ENCODE results near the gene PERM1.
A peak's percentile ranks its signal among the peaks of the same experiment; 100 is the strongest.
"Not testable (repeated sequence)": the region's sequence is repeated elsewhere in the genome, so short reads cannot be mapped to it uniquely, and the experiment has no call there.

PERM1 gene

GRCh38 chr1:998995-999724, 17.3 kb upstream of the PERM1 start:
- DNase-seq (ENCODE audit: low spot score) (no peak), FAIRE-seq (no peak)

- DNase-seq (ENCODE audit: low spot score) = no peak
- no peak for FAIRE-seq
Measured at GRCh38 chr1:998745-998994, 16.8 kb upstream of the PERM1 start.

- no peak for FAIRE-seq
- no peak for DNase-seq (ENCODE audit: low spot score)
Measured at GRCh38 chr1:997993-998744, 16.3 kb upstream of the PERM1 start.

GRCh38 chr1:997713-997992, 15.8 kb upstream of the PERM1 start:
- DNase-seq (ENCODE audit: low spot score) (no peak), FAIRE-seq (no peak)

- no peak for FAIRE-seq
- no peak for DNase-seq (ENCODE audit: low spot score)
Measured at GRCh38 chr1:996851-997712, 15.2 kb upstream of the PERM1 start.

GRCh38 chr1:995665-996633, 14.1 kb upstream of the PERM1 start:
- FAIRE-seq (no peak), DNase-seq (ENCODE audit: low spot score) (no peak)

GRCh38 chr1:994546-994945, 12.7 kb upstream of the PERM1 start:
- not testable (repeated sequence) for DNase-seq (ENCODE audit: low spot score); FAIRE-seq

GRCh38 chr1:993379-993995, 11.6 kb upstream of the PERM1 start:
- DNase-seq (ENCODE audit: low spot score) (no peak), FAIRE-seq (no peak)

GRCh38 chr1:992362-992761, 10.5 kb upstream of the PERM1 start:
- no peak for FAIRE-seq
- no peak for DNase-seq (ENCODE audit: low spot score)

GRCh38 chr1:991895-992294, 10.0 kb upstream of the PERM1 start:
- DNase-seq (ENCODE audit: low spot score) (no peak), FAIRE-seq (no peak)

GRCh38 chr1:991275-991674, 9.4 kb upstream of the PERM1 start:
- not testable (repeated sequence) for DNase-seq (ENCODE audit: low spot score); FAIRE-seq

GRCh38 chr1:988061-988460, 6.2 kb upstream of the PERM1 start:
- FAIRE-seq; DNase-seq (ENCODE audit: low spot score): not testable (repeated sequence)

GRCh38 chr1:985126-985525, 3.2 kb upstream of the PERM1 start:
- DNase-seq (ENCODE audit: low spot score) = no peak
- no peak for FAIRE-seq

- FAIRE-seq = no peak
Measured at GRCh38 chr1:984476-984814, 2.6 kb upstream of the PERM1 start.

GRCh38 chr1:983798-984475, 2.0 kb upstream of the PERM1 start:
- FAIRE-seq (no peak), DNase-seq (ENCODE audit: low spot score) (peak; percentile 61)

More at GRCh38 chr1:984476-984814, 2.6 kb upstream of the PERM1 start:
- no peak for DNase-seq (ENCODE audit: low spot score)

GRCh38 chr1:982765-983436, 1.0 kb upstream of the PERM1 start:
- FAIRE-seq = no peak
- DNase-seq (ENCODE audit: low spot score) = no peak

- DNase-seq (ENCODE audit: low spot score) (no peak), FAIRE-seq (no peak)
Measured at GRCh38 chr1:981491-981954, 370 bp downstream of the PERM1 start.

GRCh38 chr1:980602-981395, 1.1 kb downstream of the PERM1 start:
- FAIRE-seq (no peak), DNase-seq (ENCODE audit: low spot score) (no peak)

GRCh38 chr1:980137-980571, 1.7 kb downstream of the PERM1 start:
- no peak for DNase-seq (ENCODE audit: low spot score)
- no peak for FAIRE-seq

All from urothelium cell line (cell line).